ENCODE measurements around the gene FNBP1. TPM values are rescaled to one million over a fixed set of nuclear protein-coding genes. Genes with fewer than 3 reads are reported as not detected.

FNBP1 gene
- total RNA-seq, 1 experiment from 2014 or later: 53.6 TPM

GRCh38 chr9:130049431-130050210 lies 6.6 kb upstream of the FNBP1 start:
- CTCF ChIA-PET: no interaction called here
- H3K36me3 ChIP-seq (ENCODE audit: control insufficient read depth, insufficient read depth, low read length): no peaks in the 10 kb centered on the region; the same call in 1 of the 2 replicates
- no peak for DNase-seq (ENCODE audit: low read depth, low spot score)
- no peak overlapping the region for H3K4me3 ChIP-seq (ENCODE audit: low read depth in 2 of 2, low read length in 2 of 2)
- no peaks in the 10 kb centered on the region for H3K9me3 ChIP-seq (ENCODE audit: control insufficient read depth, insufficient read depth, low read depth, low read length)
- H3K4me1 ChIP-seq (ENCODE audit: control insufficient read depth, insufficient read depth, low read length): peaks cover 16% of the 10 kb centered on the region
- ATAC-seq: no peak
- POLR2A ChIA-PET: no interaction called here
- TF ChIP-seq POLR2AphosphoS5 (IDR thresholded peaks at IDR 0.05; ENCODE audit: low read depth, low read length) (no peak), SIN3A (IDR thresholded peaks at IDR 0.05; ENCODE audit: borderline replicate concordance, insufficient read depth, low read depth, low read length) (no peak), TCF7L2 (IDR thresholded peaks at IDR 0.05; ENCODE audit: low read depth, low read length) (no peak)
- TF ChIP-seq, protein P1, sequence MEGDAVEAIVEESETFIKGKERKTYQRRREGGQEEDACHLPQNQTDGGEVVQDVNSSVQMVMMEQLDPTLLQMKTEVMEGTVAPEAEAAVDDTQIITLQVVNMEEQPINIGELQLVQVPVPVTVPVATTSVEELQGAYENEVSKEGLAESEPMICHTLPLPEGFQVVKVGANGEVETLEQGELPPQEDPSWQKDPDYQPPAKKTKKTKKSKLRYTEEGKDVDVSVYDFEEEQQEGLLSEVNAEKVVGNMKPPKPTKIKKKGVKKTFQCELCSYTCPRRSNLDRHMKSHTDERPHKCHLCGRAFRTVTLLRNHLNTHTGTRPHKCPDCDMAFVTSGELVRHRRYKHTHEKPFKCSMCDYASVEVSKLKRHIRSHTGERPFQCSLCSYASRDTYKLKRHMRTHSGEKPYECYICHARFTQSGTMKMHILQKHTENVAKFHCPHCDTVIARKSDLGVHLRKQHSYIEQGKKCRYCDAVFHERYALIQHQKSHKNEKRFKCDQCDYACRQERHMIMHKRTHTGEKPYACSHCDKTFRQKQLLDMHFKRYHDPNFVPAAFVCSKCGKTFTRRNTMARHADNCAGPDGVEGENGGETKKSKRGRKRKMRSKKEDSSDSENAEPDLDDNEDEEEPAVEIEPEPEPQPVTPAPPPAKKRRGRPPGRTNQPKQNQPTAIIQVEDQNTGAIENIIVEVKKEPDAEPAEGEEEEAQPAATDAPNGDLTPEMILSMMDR (IDR thresholded peaks at IDR 0.05): no peak
- TF ChIP-seq, protein P2, sequence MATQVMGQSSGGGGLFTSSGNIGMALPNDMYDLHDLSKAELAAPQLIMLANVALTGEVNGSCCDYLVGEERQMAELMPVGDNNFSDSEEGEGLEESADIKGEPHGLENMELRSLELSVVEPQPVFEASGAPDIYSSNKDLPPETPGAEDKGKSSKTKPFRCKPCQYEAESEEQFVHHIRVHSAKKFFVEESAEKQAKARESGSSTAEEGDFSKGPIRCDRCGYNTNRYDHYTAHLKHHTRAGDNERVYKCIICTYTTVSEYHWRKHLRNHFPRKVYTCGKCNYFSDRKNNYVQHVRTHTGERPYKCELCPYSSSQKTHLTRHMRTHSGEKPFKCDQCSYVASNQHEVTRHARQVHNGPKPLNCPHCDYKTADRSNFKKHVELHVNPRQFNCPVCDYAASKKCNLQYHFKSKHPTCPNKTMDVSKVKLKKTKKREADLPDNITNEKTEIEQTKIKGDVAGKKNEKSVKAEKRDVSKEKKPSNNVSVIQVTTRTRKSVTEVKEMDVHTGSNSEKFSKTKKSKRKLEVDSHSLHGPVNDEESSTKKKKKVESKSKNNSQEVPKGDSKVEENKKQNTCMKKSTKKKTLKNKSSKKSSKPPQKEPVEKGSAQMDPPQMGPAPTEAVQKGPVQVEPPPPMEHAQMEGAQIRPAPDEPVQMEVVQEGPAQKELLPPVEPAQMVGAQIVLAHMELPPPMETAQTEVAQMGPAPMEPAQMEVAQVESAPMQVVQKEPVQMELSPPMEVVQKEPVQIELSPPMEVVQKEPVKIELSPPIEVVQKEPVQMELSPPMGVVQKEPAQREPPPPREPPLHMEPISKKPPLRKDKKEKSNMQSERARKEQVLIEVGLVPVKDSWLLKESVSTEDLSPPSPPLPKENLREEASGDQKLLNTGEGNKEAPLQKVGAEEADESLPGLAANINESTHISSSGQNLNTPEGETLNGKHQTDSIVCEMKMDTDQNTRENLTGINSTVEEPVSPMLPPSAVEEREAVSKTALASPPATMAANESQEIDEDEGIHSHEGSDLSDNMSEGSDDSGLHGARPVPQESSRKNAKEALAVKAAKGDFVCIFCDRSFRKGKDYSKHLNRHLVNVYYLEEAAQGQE (IDR thresholded peaks at IDR 0.05; ENCODE audit: insufficient read depth in 1 of 2, low read depth in 2 of 2, low read length in 1 of 2): no peak
- BruUV-seq (replicated peaks): no TSS peak
- H3K27ac ChIP-seq (ENCODE audit: low read length): no peak overlapping the region
- in situ Hi-C loops (cut with HindIII; ENCODE audit: low pct_unique_long_range_greater_than_20kb, low sequenced_read_pairs): no loop called here
- no peaks in the 10 kb centered on the region for H3K27me3 ChIP-seq (ENCODE audit: control insufficient read depth, insufficient read depth, low read length)
- intact Hi-C loops (cut with micrococcal nuclease; ENCODE audit: unreplicated experiment): no loop called here

DNA sequence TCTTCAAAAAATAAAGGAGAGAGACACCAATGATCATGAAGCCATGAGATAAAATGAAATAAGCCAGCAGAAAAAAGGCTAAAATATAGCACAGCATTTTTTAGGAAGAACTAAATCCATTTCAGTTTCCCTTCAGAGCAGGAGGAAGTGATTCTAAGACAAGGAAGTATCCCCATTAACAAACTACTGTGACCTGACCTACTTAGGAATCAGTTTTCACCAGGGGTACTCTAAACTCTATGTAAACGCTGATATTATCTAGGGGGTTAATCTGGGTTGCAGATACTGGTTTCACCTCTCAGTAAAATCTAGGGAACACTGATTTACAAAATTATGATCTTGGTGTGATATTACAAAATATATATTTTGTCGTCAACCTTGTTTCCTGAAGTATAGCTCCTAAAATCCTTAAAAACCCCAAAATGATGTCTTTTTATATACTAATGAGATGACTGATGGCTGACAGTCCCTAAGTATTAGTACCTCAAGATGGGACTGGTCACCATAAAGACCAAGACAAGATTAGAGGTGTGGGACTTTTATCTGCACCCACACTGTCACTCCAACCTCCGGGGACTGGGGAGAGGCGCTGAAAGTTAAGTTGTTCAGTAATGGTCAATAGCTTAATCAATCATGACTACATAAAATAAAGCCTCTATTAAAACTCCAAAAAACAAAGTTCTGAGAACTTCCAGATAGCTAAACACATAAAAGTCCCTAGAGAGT lies 2.9 kb upstream of the FNBP1 start:
- H3K9me3 ChIP-seq (ENCODE audit: control insufficient read depth, insufficient read depth, low read depth, low read length): no peaks in the 10 kb centered on the region
- CTCF ChIA-PET: no interaction called here
- peaks cover 3% of the 10 kb centered on the region; the same call in 1 of the 2 replicates for H3K36me3 ChIP-seq (ENCODE audit: control insufficient read depth, insufficient read depth, low read length)
- DNase-seq (ENCODE audit: low read depth, low spot score): no peak
- H3K27me3 ChIP-seq (ENCODE audit: control insufficient read depth, insufficient read depth, low read length): no peaks in the 10 kb centered on the region
- POLR2A ChIA-PET: no interaction called here
- ATAC-seq: no peak
- peaks cover 18% of the 10 kb centered on the region for H3K4me1 ChIP-seq (ENCODE audit: control insufficient read depth, insufficient read depth, low read length)
- no peak overlapping the region for H3K27ac ChIP-seq (ENCODE audit: low read length)
- BruUV-seq (replicated peaks): no TSS peak
- no peak overlapping the region for H3K4me3 ChIP-seq (ENCODE audit: low read depth in 2 of 2, low read length in 2 of 2)
- in situ Hi-C loops (cut with HindIII; ENCODE audit: low pct_unique_long_range_greater_than_20kb, low sequenced_read_pairs) (no loop called here), intact Hi-C loops (cut with micrococcal nuclease; ENCODE audit: unreplicated experiment) (no loop called here)
- TF ChIP-seq, protein P2 (IDR thresholded peaks at IDR 0.05; ENCODE audit: insufficient read depth in 1 of 2, low read depth in 2 of 2, low read length in 1 of 2): no peak
- TF ChIP-seq TCF7L2 (IDR thresholded peaks at IDR 0.05; ENCODE audit: low read depth, low read length): no peak
- TF ChIP-seq POLR2AphosphoS5 (IDR thresholded peaks at IDR 0.05; ENCODE audit: low read depth, low read length): no peak
- TF ChIP-seq, protein P1 (IDR thresholded peaks at IDR 0.05): no peak
- TF ChIP-seq SIN3A (IDR thresholded peaks at IDR 0.05; ENCODE audit: borderline replicate concordance, insufficient read depth, low read depth, low read length): no peak
